ENCODE measurements around the gene GRID2. TPM values are rescaled to one million over a fixed set of nuclear protein-coding genes. Genes with fewer than 3 reads are reported as not detected.

GRID2 gene
- total and polyA plus RNA-seq, 5 experiments from 2014 or later, result not detected

GRCh38 chr4:93063325-93063724, 759.6 kb downstream of the GRID2 start:
- no peaks in the 10 kb centered on the region for H3K36me3 Mint-ChIP-seq
- H3K27ac Mint-ChIP-seq, result no peak overlapping the region
- no peaks in the 10 kb centered on the region for H3K4me1 Mint-ChIP-seq
- H3K9me3 Mint-ChIP-seq, result peaks cover 0 to 11% (median 0%) of the 10 kb centered on the region in 9 donors
- H3K4me3 Mint-ChIP-seq, result no peak overlapping the region
- DNase-seq, result no peak
- POLR2A ChIA-PET, result no interaction called here
- H3K27me3 Mint-ChIP-seq, result no peaks in the 10 kb centered on the region
- ATAC-seq, result no peak

- no peaks in the 10 kb centered on the region for H3K4me1 Mint-ChIP-seq
- no peak overlapping the region for H3K27ac Mint-ChIP-seq
- POLR2A ChIA-PET, result no interaction called here
- ATAC-seq (no peak), DNase-seq (no peak)
- H3K27me3 Mint-ChIP-seq, result no peaks in the 10 kb centered on the region
- no peaks in the 10 kb centered on the region for H3K36me3 Mint-ChIP-seq
- peaks cover 0 to 11% (median 0%) of the 10 kb centered on the region in 9 donors for H3K9me3 Mint-ChIP-seq
- H3K4me3 Mint-ChIP-seq, result no peak overlapping the region
These were observed 762.0 kb downstream of the GRID2 start for GRCh38 chr4:93065790-93066189.

- ATAC-seq (no peak), DNase-seq (no peak)
- POLR2A ChIA-PET, result no interaction called here
- Mint-ChIP-seq H3K36me3 (no peaks in the 10 kb centered on the region), H3K27ac (no peak overlapping the region), H3K27me3 (no peaks in the 10 kb centered on the region), H3K4me1 (no peaks in the 10 kb centered on the region), H3K4me3 (no peak overlapping the region), H3K9me3 (peaks cover 0 to 11% (median 0%) of the 10 kb centered on the region in 9 donors)
These were observed 763.0 kb downstream of the GRID2 start for GRCh38 chr4:93066749-93067148.

- Mint-ChIP-seq H3K27ac (no peak overlapping the region), H3K27me3 (no peaks in the 10 kb centered on the region), H3K4me1 (no peaks in the 10 kb centered on the region), H3K4me3 (no peak overlapping the region), H3K36me3 (no peaks in the 10 kb centered on the region), H3K9me3 (peaks cover 0 to 6% (median 0%) of the 10 kb centered on the region in 9 donors)
- ATAC-seq, result no peak
- POLR2A ChIA-PET, result no interaction called here
- DNase-seq, result no peak
These were observed 768.5 kb downstream of the GRID2 start for GRCh38 chr4:93072292-93072691.

- H3K27ac Mint-ChIP-seq, result no peak overlapping the region
These were observed 776.5 kb downstream of the GRID2 start for GRCh38 chr4:93080316-93080715.

GRCh38 chr4:93084599-93085305, 781.0 kb downstream of the GRID2 start:
- ATAC-seq, result no peak
- no peak for DNase-seq
- POLR2A ChIA-PET, result no interaction called here
- H3K4me3 Mint-ChIP-seq, result no peak overlapping the region
- H3K9me3 Mint-ChIP-seq, result peaks cover 0 to 19% (median 0%) of the 10 kb centered on the region in 9 donors
- H3K36me3 Mint-ChIP-seq, result no peaks in the 10 kb centered on the region
- no peaks in the 10 kb centered on the region for H3K4me1 Mint-ChIP-seq
- H3K27ac Mint-ChIP-seq, result no peak overlapping the region
- no peaks in the 10 kb centered on the region for H3K27me3 Mint-ChIP-seq

More at GRCh38 chr4:93080316-93080715, 776.5 kb downstream of the GRID2 start:
- no peak for DNase-seq
- no peak for ATAC-seq
- no peaks in the 10 kb centered on the region for H3K27me3 Mint-ChIP-seq
- POLR2A ChIA-PET, result no interaction called here
- H3K9me3 Mint-ChIP-seq, result peaks cover 0 to 17% (median 2%) of the 10 kb centered on the region in 9 donors
- no peaks in the 10 kb centered on the region for H3K4me1 Mint-ChIP-seq
- H3K4me3 Mint-ChIP-seq, result no peak overlapping the region
- H3K36me3 Mint-ChIP-seq, result no peaks in the 10 kb centered on the region

- POLR2A ChIA-PET, result no interaction called here
- ATAC-seq (no peak), DNase-seq (no peak)
- Mint-ChIP-seq H3K27ac (no peak overlapping the region), H3K9me3 (peaks cover 0 to 24% (median 2%) of the 10 kb centered on the region in 9 donors), H3K4me3 (no peak overlapping the region), H3K36me3 (no peaks in the 10 kb centered on the region), H3K4me1 (no peaks in the 10 kb centered on the region), H3K27me3 (no peaks in the 10 kb centered on the region)
These were observed 782.6 kb downstream of the GRID2 start for GRCh38 chr4:93086356-93086755.

- DNase-seq, result no peak
- POLR2A ChIA-PET, result no interaction called here
- Mint-ChIP-seq H3K9me3 (peaks cover 0 to 25% (median 2%) of the 10 kb centered on the region in 9 donors), H3K4me1 (no peaks in the 10 kb centered on the region), H3K36me3 (no peaks in the 10 kb centered on the region), H3K4me3 (no peak overlapping the region), H3K27ac (no peak overlapping the region), H3K27me3 (no peaks in the 10 kb centered on the region)
- ATAC-seq, result no peak
These were observed 789.0 kb downstream of the GRID2 start for GRCh38 chr4:93092765-93093164.

- no peaks in the 10 kb centered on the region for H3K4me1 Mint-ChIP-seq
- DNase-seq (no peak), ATAC-seq (no peak)
- no peak overlapping the region for H3K27ac Mint-ChIP-seq
- peaks cover 0 to 4% (median 0%) of the 10 kb centered on the region in 3 donors for H3K36me3 Mint-ChIP-seq
- H3K4me3 Mint-ChIP-seq, result no peak overlapping the region
- H3K27me3 Mint-ChIP-seq, result peaks cover 0 to under 1% (median 0%) of the 10 kb centered on the region in 5 donors
- POLR2A ChIA-PET, result no interaction called here
- peaks cover 0 to 33% (median 8%) of the 10 kb centered on the region in 9 donors for H3K9me3 Mint-ChIP-seq
These were observed 799.3 kb downstream of the GRID2 start for GRCh38 chr4:93103042-93103441.

GRCh38 chr4:93116624-93117023, 812.9 kb downstream of the GRID2 start:
- H3K4me3 Mint-ChIP-seq, result no peak overlapping the region
- no peak overlapping the region for H3K27ac Mint-ChIP-seq
- no peak for ATAC-seq
- H3K9me3 Mint-ChIP-seq, result peaks cover 2 to 36% (median 11%) of the 10 kb centered on the region in 9 donors
- H3K27me3 Mint-ChIP-seq, result no peaks in the 10 kb centered on the region
- H3K4me1 Mint-ChIP-seq, result peaks cover 0 to 2% (median 0%) of the 10 kb centered on the region in 4 donors
- POLR2A ChIA-PET, result no interaction called here
- no peaks in the 10 kb centered on the region for H3K36me3 Mint-ChIP-seq
- DNase-seq, result no peak

GRCh38 chr4:93127489-93127888, 823.7 kb downstream of the GRID2 start:
- no peak for DNase-seq
- ATAC-seq, result no peak
- Mint-ChIP-seq H3K4me3 (no peak overlapping the region), H3K36me3 (no peaks in the 10 kb centered on the region), H3K4me1 (no peaks in the 10 kb centered on the region), H3K27ac (no peak overlapping the region), H3K9me3 (peaks cover 0 to 9% (median 4%) of the 10 kb centered on the region in 9 donors), H3K27me3 (no peaks in the 10 kb centered on the region)
- POLR2A ChIA-PET, result no interaction called here

GRCh38 chr4:93132631-93133030, 828.9 kb downstream of the GRID2 start:
- no peaks in the 10 kb centered on the region for H3K27me3 Mint-ChIP-seq
- no peak overlapping the region for H3K27ac Mint-ChIP-seq

GRCh38 chr4:93139118-93139517, 835.4 kb downstream of the GRID2 start:
- H3K4me1 Mint-ChIP-seq, result no peaks in the 10 kb centered on the region
- no peaks in the 10 kb centered on the region for H3K27me3 Mint-ChIP-seq
- H3K9me3 Mint-ChIP-seq, result peaks cover 0 to 15% (median 2%) of the 10 kb centered on the region in 9 donors
- POLR2A ChIA-PET, result no interaction called here
- ATAC-seq (no peak), DNase-seq (no peak)
- H3K27ac Mint-ChIP-seq, result no peak overlapping the region
- no peak overlapping the region for H3K4me3 Mint-ChIP-seq
- H3K36me3 Mint-ChIP-seq, result no peaks in the 10 kb centered on the region

More at GRCh38 chr4:93132631-93133030, 828.9 kb downstream of the GRID2 start:
- ATAC-seq (no peak), DNase-seq (no peak)
- H3K36me3 Mint-ChIP-seq, result no peaks in the 10 kb centered on the region
- H3K9me3 Mint-ChIP-seq, result peaks cover 0 to 9% (median 4%) of the 10 kb centered on the region in 9 donors
- H3K4me3 Mint-ChIP-seq, result no peak overlapping the region
- no peaks in the 10 kb centered on the region for H3K4me1 Mint-ChIP-seq
- POLR2A ChIA-PET, result no interaction called here

- POLR2A ChIA-PET, result no interaction called here
These were observed 840.1 kb downstream of the GRID2 start for GRCh38 chr4:93143902-93144301.

More at GRCh38 chr4:93143902-93144301, 840.1 kb downstream of the GRID2 start:
- Mint-ChIP-seq H3K9me3 (peaks cover 0 to 7% (median 0%) of the 10 kb centered on the region in 9 donors), H3K27ac (no peak overlapping the region), H3K27me3 (no peaks in the 10 kb centered on the region), H3K36me3 (no peaks in the 10 kb centered on the region), H3K4me3 (no peak overlapping the region), H3K4me1 (no peaks in the 10 kb centered on the region)
- no peak for DNase-seq
- ATAC-seq, result no peak

All from naive thymus-derived CD8-positive, alpha-beta T cell (primary cell).